Measurements from ENCODE around the gene RFX5.

RFX5 gene

GRCh38 chr1:151318975-151319374 is 28.1 kb downstream of the RFX5 start:
- DNase-seq (ENCODE audit: low read depth): no peak
- no peak overlapping the region for H3K4me3 ChIP-seq (ENCODE audit: low read depth, low read length)
- no peak for TF ChIP-seq CTCF (IDR thresholded peaks at IDR 0.05; ENCODE audit: low read depth, low read length, missing control alignments)

- TF ChIP-seq CTCF (IDR thresholded peaks at IDR 0.05; ENCODE audit: low read depth, low read length, missing control alignments): no peak
- no peak overlapping the region for H3K4me3 ChIP-seq (ENCODE audit: low read depth, low read length)
- DNase-seq (ENCODE audit: low read depth): no peak
Measured at GRCh38 chr1:151315565-151316235, 31.4 kb downstream of the RFX5 start.

- H3K4me3 ChIP-seq (ENCODE audit: low read depth, low read length): no peak overlapping the region
- DNase-seq (ENCODE audit: low read depth): no peak
- no peak for TF ChIP-seq CTCF (IDR thresholded peaks at IDR 0.05; ENCODE audit: low read depth, low read length, missing control alignments)
Measured at GRCh38 chr1:151314137-151314875, 32.7 kb downstream of the RFX5 start.

- no peak overlapping the region for H3K4me3 ChIP-seq (ENCODE audit: low read depth, low read length)
- no peak for TF ChIP-seq CTCF (IDR thresholded peaks at IDR 0.05; ENCODE audit: low read depth, low read length, missing control alignments)
- no peak for DNase-seq (ENCODE audit: low read depth)
Measured at GRCh38 chr1:151313501-151313900, 33.6 kb downstream of the RFX5 start.

GRCh38 chr1:151312826-151313225 is 34.2 kb downstream of the RFX5 start:
- no peak for DNase-seq (ENCODE audit: low read depth)
- no peak for TF ChIP-seq CTCF (IDR thresholded peaks at IDR 0.05; ENCODE audit: low read depth, low read length, missing control alignments)
- no peak overlapping the region for H3K4me3 ChIP-seq (ENCODE audit: low read depth, low read length)

GRCh38 chr1:151312411-151312810 is 34.6 kb downstream of the RFX5 start:
- no peak for DNase-seq (ENCODE audit: low read depth)
- TF ChIP-seq CTCF (IDR thresholded peaks at IDR 0.05; ENCODE audit: low read depth, low read length, missing control alignments): no peak
- H3K4me3 ChIP-seq (ENCODE audit: low read depth, low read length): no peak overlapping the region
